Stimulated activated CD4-positive, alpha-beta T cell treated with anti-CD3 and anti-CD28 coated beads, Interleukin-1b, Interleukin-23, amount 100 ng/mL, for 1 hour (primary cell): ENCODE measurements around the gene SPRYD7.
"Not testable (repeated sequence)": the region's sequence is repeated elsewhere in the genome, so short reads cannot be mapped to it uniquely, and the experiment has no call there.

Source experiments
- DNase-seq, 2 donors: peaks; one replicate each; pipeline ENCODE4 v3.0.0-alpha.2; 2020; ENCODE audit warnings: low read depth in 2 of 2

SPRYD7 gene

GRCh38 chr13:49932868-49933267 is 3.3 kb downstream of the SPRYD7 start:
- DNase-seq = no peak

GRCh38 chr13:49932066-49932465 is 4.1 kb downstream of the SPRYD7 start:
- DNase-seq = no peak

GRCh38 chr13:49927755-49928154 is 8.4 kb downstream of the SPRYD7 start:
- no peak for DNase-seq

- DNase-seq = no peak
Measured at GRCh38 chr13:49925881-49926418, 10.2 kb downstream of the SPRYD7 start.

GRCh38 chr13:49922301-49922700 is 13.8 kb downstream of the SPRYD7 start:
- no peak for DNase-seq

- DNase-seq = not testable (repeated sequence)
Measured at GRCh38 chr13:49920969-49921368, 15.2 kb downstream of the SPRYD7 start.

GRCh38 chr13:49918106-49918505 is 18.0 kb downstream of the SPRYD7 start:
- not testable (repeated sequence) for DNase-seq

- DNase-seq = no peak
Measured at GRCh38 chr13:49914947-49915346, 21.2 kb downstream of the SPRYD7 start.

GRCh38 chr13:49908637-49909036 is 27.5 kb downstream of the SPRYD7 start:
- DNase-seq = no peak

- DNase-seq = no peak
Measured at GRCh38 chr13:49904729-49905456, 31.2 kb downstream of the SPRYD7 start.

GRCh38 chr13:49898792-49899191 is 37.3 kb downstream of the SPRYD7 start:
- no peak for DNase-seq

- DNase-seq = no peak
Measured at GRCh38 chr13:49897713-49898112, 38.4 kb downstream of the SPRYD7 start.

GRCh38 chr13:49895826-49896225 is 40.3 kb downstream of the SPRYD7 start:
- DNase-seq = no peak

- DNase-seq = no peak
Measured at GRCh38 chr13:49893591-49893990, 42.5 kb downstream of the SPRYD7 start.

GRCh38 chr13:49890376-49890775 is 45.8 kb downstream of the SPRYD7 start:
- no peak for DNase-seq

GRCh38 chr13:49878682-49879081 is 57.5 kb downstream of the SPRYD7 start:
- DNase-seq = no peak

- DNase-seq = no peak
Measured at GRCh38 chr13:49877629-49878218, 58.4 kb downstream of the SPRYD7 start.

GRCh38 chr13:49874430-49874829 is 61.7 kb downstream of the SPRYD7 start:
- DNase-seq = no peak

- DNase-seq = no peak
Measured at GRCh38 chr13:49869519-49869918, 66.6 kb downstream of the SPRYD7 start.

GRCh38 chr13:49867834-49868233 is 68.3 kb downstream of the SPRYD7 start:
- no peak for DNase-seq

- no peak for DNase-seq
Measured at GRCh38 chr13:49865218-49865617, 70.9 kb downstream of the SPRYD7 start.

GRCh38 chr13:49864509-49864908 is 71.6 kb downstream of the SPRYD7 start:
- no peak for DNase-seq
